HepG2 (cell line): Measurements from ENCODE around the gene UTP3. TPM values are rescaled to one million over a fixed set of nuclear protein-coding genes. Genes with fewer than 3 reads are reported as not detected.

Experiments
- ARID5B ChIP-seq: IDR thresholded peaks from 2 replicates; pipeline ENCODE4 v1.4.0; 2020; ENCODE audit warnings: mild to moderate bottlenecking, missing genetic modification reagents
- ARNT2 ChIP-seq: sonication (generic); formaldehyde crosslinking; IDR thresholded peaks from 2 replicates; pipeline ENCODE4 v1.8.0; 2022; ENCODE audit warnings: mild to moderate bottlenecking, low read depth, missing genetic modification reagents, moderate library complexity
- ARNTL ChIP-seq: sonication (generic); formaldehyde crosslinking; IDR thresholded peaks from 2 replicates; pipeline ENCODE4 v1.4.0; 2020; ENCODE audit warnings: mild to moderate bottlenecking, missing genetic modification reagents
- ATF3 ChIP-seq: sonication (generic); formaldehyde crosslinking; IDR thresholded peaks from 2 replicates; pipeline ENCODE4 v1.4.0; 2020; ENCODE audit warnings: missing genetic modification reagents
- ATRX ChIP-seq: sonication (generic); formaldehyde crosslinking; IDR thresholded peaks from 2 replicates; pipeline ENCODE4 v1.4.0; 2020; ENCODE audit warnings: missing genetic modification reagents, borderline replicate concordance
- FLYWCH1 ChIP-seq: sonication (generic); formaldehyde crosslinking; IDR thresholded peaks from 2 replicates; pipeline ENCODE4 v1.8.1; 2023; ENCODE audit warnings: mild to moderate bottlenecking, missing genetic modification reagents
- IRX3 ChIP-seq: sonication (generic); formaldehyde crosslinking; IDR thresholded peaks from 2 replicates; pipeline ENCODE4 v1.8.1; 2023; ENCODE audit warnings: mild to moderate bottlenecking, low read depth, missing genetic modification reagents, borderline replicate concordance
- KAT8 ChIP-seq: IDR thresholded peaks from 2 replicates; pipeline ENCODE4 v1.6.1; 2016; ENCODE audit warnings: missing genetic modification reagents, missing compliant biosample characterization
- LBX2 ChIP-seq: sonication (generic); formaldehyde crosslinking; IDR thresholded peaks from 2 replicates; pipeline ENCODE4 v1.5.0; 2020; ENCODE audit warnings: missing genetic modification reagents, mild to moderate bottlenecking, borderline replicate concordance
- NR2F2 ChIP-seq: IDR thresholded peaks from 2 replicates; pipeline ENCODE4 v1.6.1; 2012; ENCODE audit warnings: low read depth, inconsistent platforms, borderline replicate concordance
- POLR2AphosphoS5 ChIP-seq: IDR thresholded peaks from 2 replicates; pipeline ENCODE4 v1.6.1; 2012; ENCODE audit warnings: low read depth, low read length
- PTBP1 ChIP-seq: fragments of 200-400 bp; formaldehyde crosslinking; IDR thresholded peaks from 2 replicates; pipeline ENCODE4 v1.6.1; 2018; ENCODE audit warnings: low read length, low read depth; ENCODE audit not compliant: poor library complexity, severe bottlenecking
- RBFOX2 ChIP-seq: fragments of 200-400 bp; formaldehyde crosslinking; IDR thresholded peaks from 2 replicates; pipeline ENCODE4 v1.6.1; 2017; ENCODE audit warnings: low read depth, mild to moderate bottlenecking, low read length
- RFX3 ChIP-seq: IDR thresholded peaks from 2 replicates; pipeline ENCODE4 v1.6.1; 2016; ENCODE audit warnings: missing biosample characterization, missing genetic modification reagents
- STAT5B ChIP-seq: sonication (generic); formaldehyde crosslinking; IDR thresholded peaks from 2 replicates; pipeline ENCODE4 v1.4.0; 2020; ENCODE audit warnings: missing genetic modification reagents
- ZBTB14 ChIP-seq: sonication (generic); formaldehyde crosslinking; IDR thresholded peaks from 2 replicates; pipeline ENCODE4 v1.4.0; 2020; ENCODE audit warnings: missing genetic modification reagents
- ZGPAT ChIP-seq: IDR thresholded peaks from 2 replicates; pipeline ENCODE4 v1.6.1; 2016; ENCODE audit warnings: mild to moderate bottlenecking
- ZNF230 ChIP-seq: sonication (generic); formaldehyde crosslinking; IDR thresholded peaks from 2 replicates; pipeline ENCODE4 v1.4.0; 2020; ENCODE audit warnings: mild to moderate bottlenecking, missing genetic modification reagents
- ZNF24 ChIP-seq: fragments of 450-650 bp; IDR thresholded peaks from 2 replicates; pipeline ENCODE4 v1.6.1; 2017; ENCODE audit warnings: antibody characterized with exemption, mild to moderate bottlenecking
- ZNF496 ChIP-seq: sonication (generic); formaldehyde crosslinking; IDR thresholded peaks from 2 replicates; pipeline ENCODE4 v1.8.1; 2023; ENCODE audit warnings: mild to moderate bottlenecking, moderate library complexity, missing genetic modification reagents; ENCODE audit not compliant: insufficient replicate concordance
- ZNF598 ChIP-seq: sonication (generic); formaldehyde crosslinking; IDR thresholded peaks from 2 replicates; pipeline ENCODE4 v1.5.1; 2020; ENCODE audit warnings: mild to moderate bottlenecking, missing genetic modification reagents, borderline replicate concordance
- ZNF605 ChIP-seq: sonication (generic); formaldehyde crosslinking; IDR thresholded peaks from 2 replicates; pipeline ENCODE4 v1.8.0; 2022; ENCODE audit warnings: mild to moderate bottlenecking, missing genetic modification reagents
- ZSCAN20 ChIP-seq: sonication (generic); formaldehyde crosslinking; IDR thresholded peaks from 2 replicates; pipeline ENCODE4 v1.4.0; 2020; ENCODE audit warnings: missing genetic modification reagents, mild to moderate bottlenecking, borderline replicate concordance
- ZSCAN9 ChIP-seq: IDR thresholded peaks from 2 replicates; pipeline ENCODE4 v1.6.1; 2016; ENCODE audit warnings: borderline replicate concordance
- polyA plus RNA-seq, 8 experiments: library from polyadenylated mRNA; depleted of rRNA in 3 of 8; stranded (reverse) in 7 of 8; unstranded in 1 of 8; fragments of >200 nt; fragmentation: Illumina TruSeq in 4 of 8; extraction: Trizol in 4 of 8; gene quantifications; 2 replicates each; pipeline versions ENCODE4 v1.2.1 to v1.2.3, GENCODE V29; 2011 to 2016; ENCODE audit warnings: low read depth in 4 of 8, missing spikeins in 1 of 8, mixed read lengths in 1 of 8; ENCODE audit not compliant: insufficient read depth in 1 of 8
- total RNA-seq, 5 experiments: library from RNA; depleted of rRNA; stranded (reverse); fragments of >200 nt; fragmentation: Illumina TruSeq; extraction: Trizol; gene quantifications; 2 replicates each; pipeline ENCODE4 v1.2.3, GENCODE V29; 2016; ENCODE audit warnings: low read depth in 1 of 5

The UTP3 gene
- total and polyA plus RNA-seq, 2 of the 13 experiments (the other 11 are each of a cell fraction or from before 2014, with no cell fraction given), result 6.9 to 19.5 TPM

- 0 out of 2 replicates have a peak, but pooled peaks have one; percentile 40 for TF ChIP-seq ZGPAT (CRISPR knock-in tag)
- no peak for TF ChIP-seq ZNF496
- TF ChIP-seq ARNTL (CRISPR knock-in tag), result no peak
- TF ChIP-seq KAT8, result 0 out of 2 replicates have a peak, but pooled peaks have one; percentile 28
- TF ChIP-seq ZSCAN9, result peak; percentile 52; the same call in 1 of the 2 replicates
- TF ChIP-seq NR2F2, result no peak
- TF ChIP-seq STAT5B (CRISPR knock-in tag), result no peak
- no peak for TF ChIP-seq ATRX (CRISPR knock-in tag)
- TF ChIP-seq ZNF24, result no peak
- TF ChIP-seq FLYWCH1 (CRISPR knock-in tag), result no peak
- peak; percentile 77 for TF ChIP-seq ATF3
- TF ChIP-seq LBX2 (CRISPR knock-in tag), result no peak
- no peak for TF ChIP-seq ZSCAN20 (CRISPR knock-in tag)
- no peak for TF ChIP-seq ZNF605 (CRISPR knock-in tag)
- TF ChIP-seq IRX3 (CRISPR knock-in tag), result no peak
- no peak for TF ChIP-seq RBFOX2
- TF ChIP-seq ZNF230 (CRISPR knock-in tag), result no peak
- TF ChIP-seq ARNT2 (CRISPR knock-in tag), result no peak
- TF ChIP-seq POLR2AphosphoS5, result no peak
- no peak for TF ChIP-seq RFX3 (CRISPR knock-in tag)
- no peak for TF ChIP-seq PTBP1
- no peak for TF ChIP-seq ZBTB14 (CRISPR knock-in tag)
- TF ChIP-seq ZNF598 (CRISPR knock-in tag), result no peak
- TF ChIP-seq ARID5B (CRISPR knock-in tag), result peak; percentile 74
Measured at GRCh38 chr4:70714079-70714887, 26.0 kb downstream of the UTP3 start (continued).
